ENCODE results near the gene RP9.

The RP9 gene

DNA sequence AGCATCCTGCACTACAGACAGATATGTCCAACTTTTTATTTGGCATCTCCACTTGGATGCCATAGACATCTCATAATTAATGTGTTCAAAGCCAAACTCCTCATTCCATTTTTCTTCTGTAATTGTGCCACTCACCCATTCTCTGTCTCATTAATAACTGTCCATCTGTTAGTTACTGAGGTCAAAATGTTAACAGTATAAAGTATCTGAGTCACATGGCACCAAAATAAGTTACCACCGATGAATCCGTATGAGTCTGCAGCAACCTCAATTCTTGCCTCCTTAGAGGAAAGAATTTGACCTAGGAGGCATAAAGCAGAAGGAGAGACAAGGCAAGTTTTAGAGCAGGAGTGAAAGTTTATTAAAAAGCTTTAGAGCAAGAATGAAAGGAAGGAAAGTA lies 30.1 kb downstream of the RP9 start:
- no peak for DNase-seq (ENCODE audit: extremely low read depth, low read depth)
- TF ChIP-seq, protein P1, sequence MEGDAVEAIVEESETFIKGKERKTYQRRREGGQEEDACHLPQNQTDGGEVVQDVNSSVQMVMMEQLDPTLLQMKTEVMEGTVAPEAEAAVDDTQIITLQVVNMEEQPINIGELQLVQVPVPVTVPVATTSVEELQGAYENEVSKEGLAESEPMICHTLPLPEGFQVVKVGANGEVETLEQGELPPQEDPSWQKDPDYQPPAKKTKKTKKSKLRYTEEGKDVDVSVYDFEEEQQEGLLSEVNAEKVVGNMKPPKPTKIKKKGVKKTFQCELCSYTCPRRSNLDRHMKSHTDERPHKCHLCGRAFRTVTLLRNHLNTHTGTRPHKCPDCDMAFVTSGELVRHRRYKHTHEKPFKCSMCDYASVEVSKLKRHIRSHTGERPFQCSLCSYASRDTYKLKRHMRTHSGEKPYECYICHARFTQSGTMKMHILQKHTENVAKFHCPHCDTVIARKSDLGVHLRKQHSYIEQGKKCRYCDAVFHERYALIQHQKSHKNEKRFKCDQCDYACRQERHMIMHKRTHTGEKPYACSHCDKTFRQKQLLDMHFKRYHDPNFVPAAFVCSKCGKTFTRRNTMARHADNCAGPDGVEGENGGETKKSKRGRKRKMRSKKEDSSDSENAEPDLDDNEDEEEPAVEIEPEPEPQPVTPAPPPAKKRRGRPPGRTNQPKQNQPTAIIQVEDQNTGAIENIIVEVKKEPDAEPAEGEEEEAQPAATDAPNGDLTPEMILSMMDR (IDR thresholded peaks at IDR 0.05; ENCODE audit: low read depth, low read length, missing control alignments) = no peak
- no peak overlapping the region for H3K4me3 ChIP-seq (replicated peaks; ENCODE audit: low read depth, low read length)

DNA sequence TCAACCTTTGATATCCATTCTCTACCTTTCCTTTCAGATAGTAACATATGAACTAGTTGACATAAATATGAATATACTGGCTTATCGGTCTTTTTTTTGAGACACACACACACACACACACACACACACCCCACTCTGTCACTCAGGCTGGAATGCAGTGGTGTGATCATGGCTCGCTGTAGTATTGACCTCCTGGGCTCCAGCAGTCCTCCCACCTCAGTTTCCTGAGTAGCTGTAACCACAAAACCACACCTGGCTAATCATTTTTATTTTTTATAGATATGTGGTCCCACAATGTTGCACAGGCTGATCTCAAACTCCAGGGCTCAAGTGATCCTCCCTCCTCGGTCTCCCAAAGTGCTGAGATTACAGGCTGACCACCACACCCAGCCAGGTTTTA lies 32.5 kb downstream of the RP9 start:
- no peak overlapping the region for H3K4me3 ChIP-seq (replicated peaks; ENCODE audit: low read depth, low read length)
- TF ChIP-seq, protein P1 (IDR thresholded peaks at IDR 0.05; ENCODE audit: low read depth, low read length, missing control alignments) = no peak
- no peak for DNase-seq (ENCODE audit: extremely low read depth, low read depth)

DNA sequence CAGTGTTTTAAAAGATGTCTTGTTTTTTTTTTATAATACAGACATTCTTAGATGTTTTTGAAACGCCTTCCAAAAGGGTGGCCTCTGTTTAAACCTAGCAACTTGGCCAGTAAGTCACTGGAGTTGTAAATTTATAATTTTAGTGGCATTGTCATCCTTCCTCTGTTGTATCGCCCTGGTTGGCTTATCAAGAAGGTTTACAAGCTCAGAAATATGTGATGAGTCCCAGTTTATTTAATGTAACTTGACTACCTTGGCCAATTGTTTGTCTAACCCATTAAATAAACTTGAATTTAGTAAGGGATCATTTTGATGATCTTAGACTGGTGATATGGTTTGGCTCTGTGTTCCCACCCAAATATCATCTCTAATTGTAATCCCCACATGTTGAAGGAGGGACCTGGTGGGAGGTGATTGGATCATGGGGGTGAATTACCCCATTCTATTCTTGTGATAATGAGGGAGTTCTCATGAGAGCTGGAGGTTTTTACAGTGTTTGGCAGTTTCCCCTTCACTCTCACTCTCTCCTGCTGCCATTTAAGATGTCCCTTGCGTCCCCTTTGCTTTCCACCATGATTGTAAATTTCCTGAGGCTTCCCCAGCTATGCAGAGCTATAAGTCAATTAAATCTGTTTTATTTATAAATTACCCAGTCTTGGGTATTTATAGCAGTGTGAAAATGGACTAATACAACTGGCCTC lies 33.2 kb downstream of the RP9 start:
- H3K4me3 ChIP-seq (replicated peaks; ENCODE audit: low read depth, low read length) = no peak overlapping the region
- TF ChIP-seq, protein P1 (IDR thresholded peaks at IDR 0.05; ENCODE audit: low read depth, low read length, missing control alignments) = no peak
- DNase-seq (ENCODE audit: extremely low read depth, low read depth) = no peak

DNA sequence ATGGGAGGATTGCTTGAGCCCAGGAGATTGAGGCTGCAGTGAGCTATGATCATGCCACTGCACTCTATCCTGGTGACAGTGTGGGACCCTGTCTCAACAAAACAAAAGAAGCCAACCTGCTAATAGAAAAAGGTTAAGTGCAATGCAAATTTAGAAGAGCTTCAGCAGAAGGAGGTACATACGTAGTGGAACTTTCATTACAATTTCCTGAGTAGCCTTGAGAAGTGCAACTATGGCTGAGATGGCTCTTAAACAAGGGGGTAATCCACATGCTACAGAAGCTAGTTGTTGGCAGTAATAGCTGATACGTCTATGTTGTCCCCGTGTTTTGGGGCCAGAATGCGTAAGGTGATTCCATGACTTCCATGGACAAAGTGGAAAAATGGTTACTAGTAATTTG lies 36.0 kb downstream of the RP9 start:
- H3K4me3 ChIP-seq (replicated peaks; ENCODE audit: low read depth, low read length) = no peak overlapping the region
- TF ChIP-seq, protein P1 (IDR thresholded peaks at IDR 0.05; ENCODE audit: low read depth, low read length, missing control alignments) = no peak
- no peak for DNase-seq (ENCODE audit: extremely low read depth, low read depth)

DNA sequence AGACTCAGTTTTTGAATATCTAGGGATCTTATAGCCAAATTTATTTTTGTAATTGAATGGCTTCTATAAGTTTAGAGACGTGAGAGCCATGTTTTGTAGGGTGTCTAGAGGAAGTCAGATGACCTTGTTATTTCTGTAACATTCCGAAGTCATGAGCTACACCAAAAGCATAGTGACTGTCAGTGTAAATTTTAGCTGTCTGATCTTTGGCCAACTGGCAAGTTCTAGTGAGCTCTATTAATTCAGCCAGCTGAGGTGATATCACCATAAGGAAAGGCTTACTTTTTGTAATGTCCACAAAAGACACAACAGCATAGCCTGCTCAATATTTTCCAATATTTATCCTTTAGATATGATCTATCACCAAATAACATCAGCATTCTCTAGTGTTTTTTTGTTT lies 36.7 kb downstream of the RP9 start:
- TF ChIP-seq, protein P1 (IDR thresholded peaks at IDR 0.05; ENCODE audit: low read depth, low read length, missing control alignments) = no peak
- no peak overlapping the region for H3K4me3 ChIP-seq (replicated peaks; ENCODE audit: low read depth, low read length)
- no peak for DNase-seq (ENCODE audit: extremely low read depth, low read depth)

DNA sequence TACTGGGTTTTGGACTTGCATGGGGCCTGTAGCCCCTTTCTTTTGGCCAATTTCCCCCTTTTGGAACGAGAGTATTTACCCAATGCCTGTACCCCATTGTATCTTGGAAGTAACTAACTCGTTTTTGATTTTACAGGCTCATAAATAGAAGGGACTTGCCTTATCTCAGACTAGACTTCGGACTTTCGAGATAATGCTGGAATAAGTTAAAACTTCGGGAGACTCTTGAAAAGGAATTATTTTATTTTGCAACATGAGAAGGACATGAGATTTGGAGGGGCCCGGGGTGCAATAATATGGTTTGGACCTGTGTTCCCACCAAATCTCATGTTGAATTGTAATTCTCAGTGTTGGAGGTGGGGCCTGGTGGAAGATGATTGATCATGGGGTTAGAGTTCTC lies 38.4 kb downstream of the RP9 start:
- no peak overlapping the region for H3K4me3 ChIP-seq (replicated peaks; ENCODE audit: low read depth, low read length)
- DNase-seq (ENCODE audit: extremely low read depth, low read depth) = no peak
- TF ChIP-seq, protein P1 (IDR thresholded peaks at IDR 0.05; ENCODE audit: low read depth, low read length, missing control alignments) = no peak

- TF ChIP-seq, protein P1 (IDR thresholded peaks at IDR 0.05; ENCODE audit: low read depth, low read length, missing control alignments) = no peak
- DNase-seq (ENCODE audit: extremely low read depth, low read depth) = no peak
- H3K4me3 ChIP-seq (replicated peaks; ENCODE audit: low read depth, low read length) = no peak overlapping the region
These were observed 38.9 kb downstream of the RP9 start for GRCh38 chr7:33070277-33070676.
